Astrocyte of the cerebellum (primary cell): ENCODE data around the gene PPFIBP1.
A peak's percentile ranks its signal among the peaks of the same experiment; 100 is the strongest.

ENCODE experiments used
- DNase-seq: peaks from one replicate; pipeline ENCODE4 v3.0.0-alpha.2; 2011; ENCODE audit warnings: low read depth
- H3K4me3 ChIP-seq: 2 replicates; pipeline ENCODE4 v1.5.1; 2011; ENCODE audit warnings: mild to moderate bottlenecking, low read depth, low read length, moderate library complexity
- CTCF ChIP-seq: IDR thresholded peaks from 2 replicates; pipeline ENCODE4 v1.5.1; 2012; ENCODE audit warnings: low read length, low read depth, moderate library complexity, mild to moderate bottlenecking; ENCODE audit errors: missing control alignments
- in situ Hi-C: cut with HindIII; loops from 2 replicates; pipeline ENCODE4 v1.10.0; 2017; ENCODE audit warnings: low sequenced_read_pairs

Gene PPFIBP1

GRCh38 chr12:27523642-27524493 is at the start of gene PPFIBP1:
Gene PPFIBP1 (plus strand): TSS chr12:27524206. CDS start chr12:27633397, 109,191 bp downstream.
- H3K4me3 ChIP-seq, result peak within 1 kb of the TSS; percentile 75
- peak; percentile 40 for TF ChIP-seq CTCF
- peak; percentile 95 for DNase-seq
- in situ Hi-C loops, result no loop called here

GRCh38 chr12:27474344-27474743 is 49.7 kb upstream of the PPFIBP1 start:
- TF ChIP-seq CTCF, result no peak
- peak; percentile 83 for DNase-seq
- in situ Hi-C loops, result no loop called here
- H3K4me3 ChIP-seq, result no peak overlapping the region

- in situ Hi-C loops, result no loop called here
- DNase-seq, result no peak
- TF ChIP-seq CTCF, result no peak
- H3K4me3 ChIP-seq, result no peak overlapping the region
Measured at GRCh38 chr12:27477049-27477448, 47.0 kb upstream of the PPFIBP1 start.

- no peak for TF ChIP-seq CTCF
- H3K4me3 ChIP-seq, result no peak overlapping the region
- no peak for DNase-seq
- in situ Hi-C loops, result no loop called here
Measured at GRCh38 chr12:27478949-27479348, 45.1 kb upstream of the PPFIBP1 start.

- TF ChIP-seq CTCF, result no peak
- H3K4me3 ChIP-seq, result no peak overlapping the region
- no peak for DNase-seq
- in situ Hi-C loops, result no loop called here
Measured at GRCh38 chr12:27480016-27480415, 44.0 kb upstream of the PPFIBP1 start.

- DNase-seq, result no peak
- no peak for TF ChIP-seq CTCF
- no peak overlapping the region for H3K4me3 ChIP-seq
- in situ Hi-C loops, result no loop called here
Measured at GRCh38 chr12:27486961-27487360, 37.0 kb upstream of the PPFIBP1 start.
